Urinary bladder (tissue), 4 donors: Measurements from ENCODE around the gene RPL35. TPM values are rescaled to one million over a fixed set of nuclear protein-coding genes. Genes with fewer than 3 reads are reported as not detected.

Experiments
- DNase-seq: peaks from one replicate; pipeline ENCODE4 v3.0.0-alpha.2; 2015; ENCODE audit errors: extremely low spot score
- H3K27ac ChIP-seq: one replicate; pipeline ENCODE4 v1.5.1; 2013; ENCODE audit warnings: low read depth, mild to moderate bottlenecking, moderate library complexity
- H3K36me3 ChIP-seq: one replicate; pipeline ENCODE4 v1.6.1; 2013; ENCODE audit warnings: mild to moderate bottlenecking, moderate library complexity; ENCODE audit not compliant: insufficient read depth
- H3K4me1 ChIP-seq: one replicate; pipeline ENCODE4 v1.6.1; 2013; ENCODE audit warnings: mild to moderate bottlenecking, moderate library complexity; ENCODE audit not compliant: insufficient read depth
- H3K4me3 ChIP-seq: one replicate; pipeline ENCODE4 v1.5.1; 2013; ENCODE audit warnings: low read depth, low read length
- WGBS: extraction: QIAGEN DNeasy Blood & Tissue Kit; methylation state at CpG from one replicate; pipeline ENCODE4 v1.1.7; 2013; 5-methylcytosine and 5-hydroxymethylcytosine counted together
- polyA plus RNA-seq: library from polyadenylated mRNA; stranded (reverse); fragments of 200-250 nt; gene quantifications from one replicate; pipeline ENCODE4 v1.2.3, GENCODE V29; 2013
- total RNA-seq: library from RNA; depleted of rRNA; stranded (reverse); fragments of >200 nt; gene quantifications from one replicate; pipeline ENCODE4 v1.2.3, GENCODE V29; 2014
- donor health status: healthy with polysubstance abuse.
- donor health status: healthy.

The RPL35 gene
- total and polyA plus RNA-seq, 2 donors = 1,117 to 2,692 TPM

DNA sequence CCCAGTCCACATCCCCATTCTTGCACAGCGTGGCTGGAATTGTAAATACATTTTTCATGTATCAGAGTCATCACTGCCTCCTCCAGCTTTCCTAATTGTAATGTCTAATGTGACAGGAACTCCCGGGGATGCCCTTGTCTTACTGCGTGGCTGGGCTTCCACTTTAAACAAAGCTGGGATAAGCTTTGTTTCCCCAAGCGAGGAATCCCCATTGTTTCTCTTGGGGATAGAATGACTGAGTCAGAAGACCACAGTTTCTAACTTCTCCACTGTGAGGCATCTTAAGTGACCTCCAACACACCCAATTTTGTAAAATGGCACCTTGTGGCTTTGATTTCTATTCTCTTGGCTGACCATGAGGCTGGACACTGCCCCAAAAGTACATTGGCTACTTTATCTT, 22.6 kb upstream of the RPL35 start:
- no peak overlapping the region for H3K27ac ChIP-seq
- H3K36me3 ChIP-seq = peaks cover 3% of the 10 kb centered on the region
- H3K4me3 ChIP-seq = no peak overlapping the region
- H3K4me1 ChIP-seq = no peaks in the 10 kb centered on the region
- whole genome bisulfite sequencing = 82% methylated on average over 4 of the region's 4 CpGs
- no peak for DNase-seq

DNA sequence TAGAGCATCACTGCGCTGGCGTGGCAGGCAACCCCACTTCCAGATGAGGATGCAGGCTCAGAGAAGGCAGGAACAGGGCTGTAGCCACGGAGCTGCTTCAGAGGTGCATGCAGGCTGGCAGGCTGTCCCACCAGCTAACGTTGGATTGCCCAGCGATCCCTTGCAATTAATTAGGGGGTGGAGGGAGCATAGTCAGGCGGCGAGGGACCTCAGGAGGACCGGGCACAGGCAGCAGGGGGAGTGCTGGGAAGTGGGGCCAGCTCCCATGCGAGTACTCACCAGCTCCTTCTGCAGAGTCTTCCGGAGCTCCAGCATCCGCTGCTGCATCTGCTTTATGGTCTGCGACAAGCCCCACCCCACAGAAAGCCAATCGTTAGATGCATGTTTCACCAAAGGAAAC, 20.5 kb upstream of the RPL35 start:
- DNase-seq = no peak
- Histone ChIP-seq H3K27ac (no peak overlapping the region), H3K36me3 (no peaks in the 10 kb centered on the region), H3K4me1 (no peaks in the 10 kb centered on the region), H3K4me3 (no peak overlapping the region)
- 73% methylated on average over 13 of the region's 13 CpGs for WGBS

DNA sequence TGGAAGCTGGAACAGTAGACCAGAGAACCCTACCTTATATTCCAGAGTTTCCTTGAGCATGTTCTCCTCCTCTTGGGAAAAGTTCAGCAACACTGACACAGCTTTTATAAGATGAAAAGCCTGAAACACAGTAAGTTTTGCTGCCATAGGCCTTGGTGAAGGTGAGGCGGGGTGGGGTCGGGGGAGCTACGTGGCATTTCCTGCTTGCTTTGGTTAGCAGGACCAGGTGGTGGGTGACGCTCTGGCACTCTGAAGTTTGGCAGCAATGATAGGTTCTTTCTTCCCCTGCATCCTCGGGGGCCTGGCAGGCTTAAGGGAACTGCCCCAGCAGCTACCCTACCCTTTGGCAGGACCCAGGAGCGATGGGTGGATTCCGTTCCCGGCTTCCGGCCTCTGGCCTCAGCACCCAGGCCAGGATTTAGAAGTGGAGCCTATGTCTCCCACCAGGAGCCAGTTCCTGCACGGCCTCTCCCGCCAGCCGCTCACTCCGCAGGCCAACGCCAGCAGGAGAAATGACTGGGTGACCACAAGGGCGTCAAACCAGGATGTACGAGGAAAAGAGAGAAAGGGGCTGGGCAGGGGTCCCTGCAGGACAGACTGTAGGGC, 19.5 kb upstream of the RPL35 start:
- H3K36me3 ChIP-seq = no peaks in the 10 kb centered on the region
- H3K4me3 ChIP-seq = no peak overlapping the region
- 92% methylated on average over 16 of the region's 16 CpGs for WGBS
- no peak overlapping the region for H3K27ac ChIP-seq
- no peaks in the 10 kb centered on the region for H3K4me1 ChIP-seq
- DNase-seq = no peak

DNA sequence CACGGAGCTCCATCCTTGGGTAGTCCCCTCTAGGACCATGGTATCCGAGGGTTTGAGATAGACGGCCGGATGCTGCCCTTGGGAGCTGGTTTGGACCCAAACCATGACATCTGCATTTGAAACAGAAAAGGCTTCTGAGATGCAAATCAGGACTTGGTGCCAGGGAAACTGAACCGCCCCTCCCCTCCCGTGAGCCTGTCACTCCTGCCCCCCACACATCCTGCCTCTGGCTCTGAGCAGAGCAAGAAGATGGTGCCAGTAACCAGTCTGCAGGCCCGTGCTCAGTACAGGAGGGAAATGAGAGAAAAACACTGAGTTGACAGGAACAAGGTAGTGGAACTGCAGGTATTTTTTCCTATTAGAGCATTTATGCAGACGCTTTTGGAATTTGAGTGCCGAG, 18.7 kb upstream of the RPL35 start:
- 67% methylated on average over 9 of the region's 9 CpGs for WGBS
- DNase-seq = no peak
- no peak overlapping the region for H3K4me3 ChIP-seq
- H3K36me3 ChIP-seq = no peaks in the 10 kb centered on the region
- no peak overlapping the region for H3K27ac ChIP-seq
- no peaks in the 10 kb centered on the region for H3K4me1 ChIP-seq

DNA sequence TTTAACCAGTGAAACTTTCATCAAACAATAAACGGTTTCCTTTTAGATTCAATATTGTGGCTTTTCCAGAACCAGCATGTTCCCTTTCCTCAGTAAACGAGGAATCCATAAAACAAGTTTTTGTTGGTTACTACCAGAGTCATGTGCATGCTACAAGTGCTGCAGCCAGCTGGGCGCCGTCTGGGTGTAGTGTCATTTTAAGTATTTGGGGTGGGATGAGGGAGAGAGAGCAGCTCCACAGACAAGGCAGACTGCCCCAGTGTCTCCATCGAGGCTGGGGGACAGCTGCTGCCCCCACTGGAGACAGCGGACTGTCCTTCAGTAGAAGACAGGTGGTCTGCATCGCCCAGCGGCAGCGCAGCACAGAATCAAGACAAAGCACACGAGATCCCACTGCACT, 17.5 kb upstream of the RPL35 start:
- peak; percentile 64 for DNase-seq
- Histone ChIP-seq H3K4me3 (no peak overlapping the region), H3K4me1 (no peaks in the 10 kb centered on the region), H3K36me3 (no peaks in the 10 kb centered on the region), H3K27ac (no peak overlapping the region)
- WGBS = 41% methylated on average over 10 of the region's 10 CpGs

DNA sequence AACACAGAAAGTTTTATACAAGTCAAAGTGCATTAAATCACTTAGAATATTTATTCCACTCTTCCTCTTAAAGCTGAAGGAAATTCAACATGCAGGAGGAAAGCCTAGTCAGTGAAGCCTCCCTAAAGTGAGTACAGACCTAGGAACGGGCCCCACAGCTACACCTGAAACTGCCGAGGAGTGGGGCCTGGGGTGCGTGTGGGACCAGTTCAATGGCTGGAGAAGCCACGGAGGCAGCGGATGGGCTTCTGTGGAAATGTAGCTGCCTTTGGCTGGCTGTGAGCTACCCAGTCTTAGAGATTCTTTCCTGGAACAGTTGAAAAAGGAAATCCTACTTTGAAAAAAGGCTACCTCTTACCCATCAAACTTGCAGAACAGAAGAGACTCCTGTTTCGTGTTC, 16.8 kb upstream of the RPL35 start:
- Histone ChIP-seq H3K4me3 (no peak overlapping the region), H3K36me3 (no peaks in the 10 kb centered on the region), H3K27ac (no peak overlapping the region), H3K4me1 (no peaks in the 10 kb centered on the region)
- no peak for DNase-seq
- WGBS = 81% methylated on average over 6 of the region's 6 CpGs

DNA sequence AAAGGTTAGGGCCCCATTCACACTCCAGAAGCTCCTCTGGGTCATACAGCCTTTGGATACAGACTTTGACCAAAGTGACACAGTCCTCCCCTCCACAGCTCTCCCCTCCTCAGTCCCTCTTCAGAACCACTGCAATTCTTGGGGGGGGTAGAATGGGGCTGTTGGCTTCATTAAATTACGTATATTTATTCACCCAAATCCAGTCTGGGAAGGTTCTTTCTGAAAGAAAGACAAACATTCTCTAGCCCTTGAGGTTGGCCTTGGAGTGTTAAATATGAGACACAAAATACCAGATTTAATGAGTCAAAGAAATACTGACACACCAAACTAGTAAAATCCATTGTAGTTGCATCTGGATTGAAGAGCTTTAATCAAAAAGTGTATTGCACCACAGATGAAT, 16.3 kb upstream of the RPL35 start:
- 86% methylated on average over 1 of the region's 1 CpG for WGBS
- no peaks in the 10 kb centered on the region for H3K36me3 ChIP-seq
- H3K4me1 ChIP-seq = no peaks in the 10 kb centered on the region
- no peak for DNase-seq
- no peak overlapping the region for H3K27ac ChIP-seq
- no peak overlapping the region for H3K4me3 ChIP-seq

DNA sequence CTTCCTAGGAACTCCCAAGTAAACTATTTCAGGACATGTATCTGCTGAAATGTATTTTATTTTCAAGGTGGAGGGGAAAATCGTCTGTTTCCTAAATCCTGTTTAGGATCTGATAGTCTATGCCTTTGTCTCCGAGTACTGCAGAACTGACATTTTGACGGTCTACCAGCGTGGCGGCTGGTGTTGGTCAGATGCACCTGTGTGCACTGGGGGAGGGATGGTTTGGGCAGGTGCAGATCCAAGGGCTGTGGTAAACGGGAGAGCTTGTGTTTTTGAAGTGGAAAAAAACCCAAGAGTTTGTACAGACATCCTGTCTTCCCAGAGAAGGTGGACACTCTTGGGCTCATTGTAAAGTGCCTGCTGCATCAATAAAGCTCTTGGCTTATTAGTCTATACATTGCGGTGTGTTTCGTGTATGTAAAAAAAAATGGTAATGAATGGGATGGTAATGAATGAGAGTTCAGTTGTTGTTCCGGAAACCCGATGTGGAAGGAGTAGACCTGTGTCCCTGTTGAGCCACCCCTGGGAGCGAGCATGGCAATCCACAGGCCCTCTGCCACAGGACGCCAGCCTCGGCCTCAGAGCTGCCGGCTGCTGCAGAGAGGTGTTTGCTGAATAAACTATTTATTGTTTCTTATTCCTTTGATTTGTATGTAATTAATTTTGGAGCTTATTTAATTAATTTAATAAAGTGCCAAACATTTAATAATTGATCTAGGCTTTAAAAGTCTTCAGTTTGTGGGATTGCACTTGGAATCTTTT, 15.4 kb upstream of the RPL35 start:
- Histone ChIP-seq H3K4me1 (no peaks in the 10 kb centered on the region), H3K27ac (no peak overlapping the region), H3K4me3 (no peak overlapping the region), H3K36me3 (no peaks in the 10 kb centered on the region)
- no peak for DNase-seq
- 86% methylated on average over 14 of the region's 14 CpGs for WGBS

DNA sequence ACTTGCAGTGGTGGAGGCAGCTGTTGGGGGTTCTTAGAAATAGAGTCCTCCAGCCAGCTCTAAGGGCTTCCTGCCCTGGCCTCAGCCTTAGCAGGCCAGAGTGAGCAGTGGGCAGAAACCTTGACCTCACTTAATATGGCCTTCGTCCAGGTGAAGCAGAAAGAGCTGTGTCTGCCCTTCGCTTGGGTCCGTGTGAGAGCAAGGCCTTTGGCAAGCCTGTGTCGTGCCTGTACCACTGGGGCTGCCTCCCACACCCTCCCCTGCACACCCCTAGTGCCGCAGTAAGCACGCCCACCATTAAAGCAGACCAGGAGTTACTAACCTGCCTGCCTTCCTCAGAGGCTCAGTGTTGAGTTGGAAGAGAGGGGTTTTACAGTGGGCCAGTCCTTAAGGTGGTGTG, 13.7 kb upstream of the RPL35 start:
- no peak overlapping the region for H3K27ac ChIP-seq
- no peaks in the 10 kb centered on the region for H3K4me1 ChIP-seq
- H3K4me3 ChIP-seq = no peak overlapping the region
- WGBS = 92% methylated on average over 6 of the region's 6 CpGs
- no peaks in the 10 kb centered on the region for H3K36me3 ChIP-seq
- no peak for DNase-seq

DNA sequence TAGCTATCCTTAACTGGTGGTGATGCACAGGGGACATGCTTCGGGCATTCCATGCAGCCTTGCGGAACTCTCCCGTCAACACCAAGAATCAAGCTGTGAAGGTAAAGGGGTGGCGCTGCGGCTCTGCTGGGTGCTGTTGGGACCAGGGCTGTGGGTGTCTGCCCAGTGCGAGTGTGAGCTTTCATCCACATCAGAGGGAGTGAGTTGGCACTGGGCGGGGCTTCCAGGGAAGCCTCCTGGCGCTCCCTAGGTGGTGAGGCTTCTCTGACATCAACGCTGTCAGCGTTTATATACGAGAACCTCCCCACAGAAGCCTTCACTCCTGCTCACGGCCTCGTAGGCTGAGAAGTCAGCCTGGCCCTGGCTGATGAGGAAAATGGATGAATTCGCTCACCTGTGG, 11.9 kb upstream of the RPL35 start:
- Histone ChIP-seq H3K36me3 (no peaks in the 10 kb centered on the region), H3K4me3 (no peak overlapping the region), H3K4me1 (no peaks in the 10 kb centered on the region), H3K27ac (no peak overlapping the region)
- no peak for DNase-seq
- whole genome bisulfite sequencing = 90% methylated on average over 14 of the region's 14 CpGs

DNA sequence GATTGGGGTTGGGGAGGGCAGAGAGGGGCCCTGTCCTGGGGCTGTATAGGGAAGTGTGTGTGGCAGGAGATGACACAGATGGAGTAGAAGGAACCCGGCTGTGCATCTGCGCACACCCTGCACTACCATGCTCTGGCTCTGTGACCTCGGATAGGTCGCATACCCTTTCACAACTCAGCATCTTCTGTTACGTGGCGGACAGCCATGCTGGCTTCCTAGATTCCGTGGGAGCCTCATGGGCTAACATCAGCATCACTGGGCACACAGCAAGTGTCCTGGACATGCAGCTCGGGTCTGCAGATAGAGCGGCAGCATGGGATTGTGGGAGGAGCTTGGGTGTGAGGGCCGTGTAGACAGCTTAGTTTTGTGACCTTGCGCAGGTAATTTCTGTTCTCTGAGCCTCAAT, 9.4 kb upstream of the RPL35 start:
- no peaks in the 10 kb centered on the region for H3K36me3 ChIP-seq
- H3K4me3 ChIP-seq = no peak overlapping the region
- peaks cover 2% of the 10 kb centered on the region for H3K4me1 ChIP-seq
- 80% methylated on average over 11 of the region's 11 CpGs for WGBS
- no peak for DNase-seq
- H3K27ac ChIP-seq = no peak overlapping the region

DNA sequence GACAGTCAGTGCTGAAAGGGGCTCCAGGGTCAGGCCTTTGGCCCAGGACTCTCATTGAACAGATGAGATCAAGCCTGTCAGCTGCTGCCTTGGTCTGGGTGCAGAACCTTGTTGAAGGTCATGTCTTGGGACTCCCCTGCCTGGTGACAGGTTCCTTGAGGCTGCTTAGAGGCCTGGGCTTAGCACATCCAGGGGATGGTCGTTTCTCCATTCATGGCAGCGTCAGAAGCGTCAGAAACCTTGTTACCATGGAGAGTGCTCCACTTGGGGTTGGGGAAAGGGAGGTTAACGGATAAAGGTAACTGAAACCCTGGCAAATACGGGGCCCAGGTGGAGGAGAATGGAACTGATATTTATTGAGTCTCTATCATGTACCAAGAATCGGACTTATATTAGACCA, 9.0 kb upstream of the RPL35 start:
- DNase-seq = no peak
- WGBS = 65% methylated on average over 6 of the region's 6 CpGs
- peak overlapping the region; percentile 39 for H3K27ac ChIP-seq
- H3K36me3 ChIP-seq = no peaks in the 10 kb centered on the region
- peaks cover 2% of the 10 kb centered on the region for H3K4me1 ChIP-seq
- peak overlapping the region; percentile 78 for H3K4me3 ChIP-seq

DNA sequence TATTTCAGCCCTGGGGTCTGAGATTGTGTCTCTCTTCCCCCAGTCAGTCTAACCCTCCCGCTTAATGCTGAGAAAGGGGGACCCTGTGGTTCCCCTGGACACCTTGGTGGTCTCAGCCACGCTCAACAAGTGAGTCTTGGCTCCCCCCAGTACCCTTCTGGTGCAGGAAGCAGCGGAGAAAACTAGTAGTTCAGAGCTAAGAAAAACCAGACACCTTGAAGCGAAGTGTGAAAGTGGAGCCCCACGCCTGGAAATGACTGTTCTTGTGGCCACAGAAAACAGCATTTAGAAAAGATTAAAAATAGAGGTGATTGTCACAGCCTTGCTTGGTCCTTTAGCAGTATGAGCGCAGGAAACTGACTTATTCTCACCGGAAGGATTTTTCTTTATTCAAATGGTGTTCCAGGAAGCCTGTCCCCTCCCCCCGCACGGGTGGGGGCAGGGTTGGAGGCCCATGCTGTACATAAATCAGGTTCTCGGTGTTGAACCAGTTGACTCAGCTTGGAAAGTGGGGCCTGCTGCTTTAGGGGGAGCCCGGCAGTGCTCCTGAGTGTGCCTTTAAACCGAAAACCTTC, 8.3 kb upstream of the RPL35 start:
- peaks cover 2% of the 10 kb centered on the region for H3K4me1 ChIP-seq
- H3K4me3 ChIP-seq = peak overlapping the region; percentile 78
- peak overlapping the region; percentile 28 for H3K27ac ChIP-seq
- no peaks in the 10 kb centered on the region for H3K36me3 ChIP-seq
- 9% methylated on average over 12 of the region's 12 CpGs for WGBS
- no peak for DNase-seq

DNA sequence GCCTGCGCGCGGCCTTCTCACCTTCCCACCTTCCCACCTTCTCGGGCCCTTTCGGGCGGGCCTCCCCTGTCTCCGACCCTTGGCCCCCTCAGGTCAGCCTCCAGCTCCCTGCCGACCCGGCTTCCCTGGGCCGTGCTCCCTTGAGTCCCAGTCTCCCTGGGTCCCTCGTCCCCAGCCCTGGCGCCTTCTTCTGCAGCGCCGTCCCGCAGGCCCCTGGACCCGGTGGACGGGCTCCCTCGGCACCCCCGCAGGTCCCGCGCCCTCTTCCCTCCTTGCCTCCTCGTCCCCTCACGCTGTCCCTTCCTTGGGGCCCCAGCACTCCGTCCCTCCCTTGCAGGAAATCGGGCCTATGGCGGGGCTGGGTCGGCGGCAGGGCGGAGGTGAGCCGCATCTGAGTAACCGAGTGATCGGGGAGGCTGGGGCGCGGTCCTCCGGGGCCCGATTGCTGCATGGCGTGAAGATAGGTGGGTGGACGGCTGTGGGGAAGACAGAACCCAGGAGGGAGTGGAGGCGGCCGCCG, 7.8 kb upstream of the RPL35 start:
- Histone ChIP-seq H3K4me3 (peak overlapping the region; percentile 78), H3K27ac (peak overlapping the region; percentile 61), H3K4me1 (peaks cover 2% of the 10 kb centered on the region), H3K36me3 (no peaks in the 10 kb centered on the region)
- WGBS = under 1% methylated on average over 41 of the region's 41 CpGs
- DNase-seq = no peak
